Peyer's patch (tissue), 4 donors: ENCODE data around the gene THUMPD2. TPM values are rescaled to one million over a fixed set of nuclear protein-coding genes. Genes with fewer than 3 reads are reported as not detected.
"Not testable (repeated sequence)": the region's sequence is repeated elsewhere in the genome, so short reads cannot be mapped to it uniquely, and the experiment has no call there.

Experiments used
- DNase-seq, 3 donors: peaks; one replicate each; pipeline ENCODE4 v3.0.0-alpha.2; 2017 to 2019
- H3K27ac ChIP-seq, 4 donors: fragments of 200-600 bp; sonication (generic); one replicate each; pipeline ENCODE4 v1.5.1; 2016 to 2019
- H3K27me3 ChIP-seq, 2 donors: fragments of 200-600 bp; sonication (generic); one replicate each; pipeline ENCODE4 v1.5.1; 2019
- H3K36me3 ChIP-seq, 3 donors: fragments of 200-600 bp; sonication (generic); one replicate each; pipeline ENCODE4 v1.5.1; 2016 to 2019
- H3K4me1 ChIP-seq, 4 donors: fragments of 200-600 bp; sonication (generic); one replicate each; pipeline ENCODE4 v1.5.1; 2016 to 2019
- H3K4me3 ChIP-seq, 4 donors: fragments of 200-600 bp; sonication (generic); 1 replicate in 3 of 4; 2 replicates in 1 of 4; pipeline ENCODE4 v1.5.1; 2016 to 2019; ENCODE audit warnings: mild to moderate bottlenecking in 1 of 4
- H3K9me3 ChIP-seq, 4 donors: fragments of 200-600 bp; sonication (generic); one replicate each; pipeline ENCODE4 v1.5.1; 2016 to 2019; ENCODE audit warnings: mild to moderate bottlenecking in 1 of 4
- POLR2A ChIP-seq, 2 donors: fragments of 450-650 bp; IDR thresholded peaks; one replicate each; pipeline ENCODE4 v1.5.1; 2017; ENCODE audit warnings: antibody characterized with exemption in 2 of 2, mild to moderate bottlenecking in 2 of 2, moderate library complexity in 2 of 2
- total RNA-seq, 4 donors: library from RNA; depleted of rRNA; stranded (reverse); fragments of >200 nt; gene quantifications; one replicate each; pipeline ENCODE4 v1.1.0, GENCODE V29; 2016
- TF ChIP-seq, protein P1 (sequence below), 6 experiments: fragments of 450-650 bp in 4 of 6; fragments of 200-600 bp in 2 of 6; sonication (generic) in 1 of 6; IDR thresholded peaks; one replicate each; pipeline ENCODE4 v1.5.1; 2017 to 2019; ENCODE audit warnings: antibody characterized with exemption in 6 of 6, mild to moderate bottlenecking in 3 of 6, moderate library complexity in 1 of 6

Gene THUMPD2
- total RNA-seq, 4 donors from 2014 or later: 14.2 to 19.8 (median 16.0) TPM

DNA sequence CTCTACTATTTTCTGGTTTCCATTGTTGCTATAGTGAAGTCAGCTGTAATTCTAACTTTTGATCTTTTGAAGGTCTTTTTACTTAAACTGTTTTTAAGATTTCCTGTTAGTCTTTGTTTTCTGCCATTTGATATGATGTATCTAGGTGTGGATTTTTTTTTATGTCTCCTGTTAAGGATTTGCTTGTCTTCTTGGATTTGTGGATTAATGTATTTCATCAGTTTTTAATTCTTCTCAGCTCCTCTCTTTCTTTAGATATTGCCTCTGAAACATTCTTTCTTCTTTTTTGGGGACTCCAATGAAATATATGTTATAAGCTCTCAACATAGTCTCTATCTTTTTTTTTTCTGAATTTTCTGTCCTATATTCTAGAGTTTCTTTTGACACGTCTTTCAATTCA, 24.8 kb upstream of the THUMPD2 start:
- DNase-seq: no peak
- no peaks in the 10 kb centered on the region for H3K9me3 ChIP-seq
- no peaks in the 10 kb centered on the region for H3K4me1 ChIP-seq
- no peak overlapping the region for H3K27ac ChIP-seq
- H3K36me3 ChIP-seq: no peaks in the 10 kb centered on the region
- no peaks in the 10 kb centered on the region for H3K27me3 ChIP-seq
- TF ChIP-seq POLR2A (IDR thresholded peaks at IDR 0.05): no peak
- TF ChIP-seq, protein P1, sequence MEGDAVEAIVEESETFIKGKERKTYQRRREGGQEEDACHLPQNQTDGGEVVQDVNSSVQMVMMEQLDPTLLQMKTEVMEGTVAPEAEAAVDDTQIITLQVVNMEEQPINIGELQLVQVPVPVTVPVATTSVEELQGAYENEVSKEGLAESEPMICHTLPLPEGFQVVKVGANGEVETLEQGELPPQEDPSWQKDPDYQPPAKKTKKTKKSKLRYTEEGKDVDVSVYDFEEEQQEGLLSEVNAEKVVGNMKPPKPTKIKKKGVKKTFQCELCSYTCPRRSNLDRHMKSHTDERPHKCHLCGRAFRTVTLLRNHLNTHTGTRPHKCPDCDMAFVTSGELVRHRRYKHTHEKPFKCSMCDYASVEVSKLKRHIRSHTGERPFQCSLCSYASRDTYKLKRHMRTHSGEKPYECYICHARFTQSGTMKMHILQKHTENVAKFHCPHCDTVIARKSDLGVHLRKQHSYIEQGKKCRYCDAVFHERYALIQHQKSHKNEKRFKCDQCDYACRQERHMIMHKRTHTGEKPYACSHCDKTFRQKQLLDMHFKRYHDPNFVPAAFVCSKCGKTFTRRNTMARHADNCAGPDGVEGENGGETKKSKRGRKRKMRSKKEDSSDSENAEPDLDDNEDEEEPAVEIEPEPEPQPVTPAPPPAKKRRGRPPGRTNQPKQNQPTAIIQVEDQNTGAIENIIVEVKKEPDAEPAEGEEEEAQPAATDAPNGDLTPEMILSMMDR (IDR thresholded peaks at IDR 0.05): no peak
- no peak overlapping the region for H3K4me3 ChIP-seq

DNA sequence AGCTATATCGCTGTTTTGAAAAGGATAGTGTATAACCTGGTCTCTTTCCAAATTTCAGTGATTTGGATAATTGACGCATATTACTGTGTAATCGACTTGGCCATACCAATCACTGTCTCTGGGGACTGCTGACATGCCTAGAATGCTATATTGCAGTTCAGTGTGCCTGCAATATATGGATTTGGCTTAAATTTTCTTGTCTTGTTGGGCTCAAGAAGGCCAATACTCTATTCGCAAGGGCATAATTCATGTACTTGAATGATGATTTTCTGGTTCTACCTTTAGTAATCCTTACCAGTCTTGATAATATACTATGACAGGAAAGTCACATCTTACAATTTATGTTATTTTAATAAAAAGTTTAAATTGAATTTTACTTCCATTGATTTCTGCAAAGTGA, 21.7 kb upstream of the THUMPD2 start:
- Histone ChIP-seq H3K27ac (no peak overlapping the region), H3K4me1 (no peaks in the 10 kb centered on the region), H3K9me3 (no peaks in the 10 kb centered on the region), H3K4me3 (no peak overlapping the region), H3K36me3 (no peaks in the 10 kb centered on the region), H3K27me3 (no peaks in the 10 kb centered on the region)
- no peak for DNase-seq
- no peak for TF ChIP-seq POLR2A (IDR thresholded peaks at IDR 0.05)
- TF ChIP-seq, protein P1 (IDR thresholded peaks at IDR 0.05): no peak

DNA sequence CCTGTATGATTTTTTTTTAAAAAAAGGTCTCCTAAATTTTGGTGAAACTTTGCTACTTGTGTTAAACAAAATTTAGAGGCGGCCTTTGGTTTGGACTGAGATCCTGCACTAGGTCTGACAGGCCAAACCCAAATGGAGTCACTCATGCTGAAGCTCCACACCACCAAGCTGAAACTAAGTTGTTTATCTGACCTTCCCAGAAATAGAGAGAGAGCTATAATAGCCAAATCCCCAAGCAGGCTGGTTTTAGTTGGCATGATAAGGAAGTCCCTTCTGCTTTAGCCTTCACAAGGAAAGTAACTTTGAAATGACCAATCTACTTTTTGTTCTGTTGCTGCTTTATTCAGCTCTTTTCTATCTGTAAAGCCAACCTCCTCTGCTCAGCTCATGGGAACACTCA, 17.1 kb upstream of the THUMPD2 start:
- H3K27me3 ChIP-seq: no peaks in the 10 kb centered on the region
- H3K36me3 ChIP-seq: no peaks in the 10 kb centered on the region
- H3K27ac ChIP-seq: no peak overlapping the region
- DNase-seq: no peak
- TF ChIP-seq, protein P1 (IDR thresholded peaks at IDR 0.05): no peak
- TF ChIP-seq POLR2A (IDR thresholded peaks at IDR 0.05): no peak
- no peaks in the 10 kb centered on the region for H3K4me1 ChIP-seq
- H3K4me3 ChIP-seq: no peak overlapping the region
- no peaks in the 10 kb centered on the region for H3K9me3 ChIP-seq

DNA sequence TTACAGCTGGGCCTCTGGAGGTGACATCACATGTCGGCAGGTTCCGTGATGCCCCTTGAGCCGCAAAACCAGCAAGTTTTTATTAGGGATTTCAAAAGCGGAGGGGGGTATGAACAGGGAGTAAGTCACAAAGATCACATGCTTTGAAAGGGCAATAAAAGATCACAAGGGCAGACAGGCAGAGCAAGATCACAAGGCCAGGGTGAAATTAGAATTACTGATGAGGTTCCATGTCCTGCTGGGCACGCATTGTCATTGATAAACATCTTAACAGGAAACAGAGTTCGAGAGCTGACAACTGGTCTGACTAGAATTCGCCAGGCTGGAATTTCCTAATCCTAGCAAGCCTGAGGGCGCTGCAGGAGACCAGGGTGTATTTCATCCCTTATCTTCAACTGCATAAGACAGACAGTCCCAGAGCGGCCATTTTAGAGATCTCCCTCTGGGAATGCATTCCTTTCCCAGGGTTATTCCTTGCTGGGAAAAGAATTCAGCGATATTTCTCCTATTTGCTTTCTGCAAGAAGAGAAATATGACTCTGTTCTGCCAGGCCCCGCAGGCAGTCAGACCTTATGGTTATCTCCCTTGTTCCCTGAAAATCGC, 11.3 kb upstream of the THUMPD2 start:
- not testable (repeated sequence) for H3K27ac ChIP-seq, H3K4me3 ChIP-seq, H3K4me1 ChIP-seq, H3K9me3 ChIP-seq, H3K36me3 ChIP-seq, H3K27me3 ChIP-seq, DNase-seq

DNA sequence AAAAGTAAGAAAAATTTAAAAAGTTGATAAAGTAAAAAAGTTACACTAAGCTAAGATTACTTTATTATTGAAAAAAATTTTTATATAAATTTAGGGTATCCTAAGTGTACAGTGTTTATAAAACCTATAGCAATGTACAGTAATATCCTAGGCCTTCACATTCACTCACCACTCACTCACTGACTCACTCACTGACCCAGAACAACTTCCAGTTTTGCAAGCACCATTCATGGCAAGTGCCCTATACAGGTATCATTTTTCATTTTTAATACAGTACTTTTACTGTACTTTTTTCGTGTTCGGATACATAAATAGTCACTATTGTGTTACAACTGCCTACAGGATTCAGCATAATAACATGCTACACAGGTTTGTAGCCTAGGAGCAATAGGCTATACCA, 8.9 kb upstream of the THUMPD2 start:
- no peaks in the 10 kb centered on the region for H3K36me3 ChIP-seq
- no peaks in the 10 kb centered on the region for H3K9me3 ChIP-seq
- H3K27ac ChIP-seq: no peak overlapping the region
- H3K4me1 ChIP-seq: no peaks in the 10 kb centered on the region
- no peak overlapping the region for H3K4me3 ChIP-seq
- DNase-seq: no peak
- TF ChIP-seq POLR2A (IDR thresholded peaks at IDR 0.05): no peak
- TF ChIP-seq, protein P1 (IDR thresholded peaks at IDR 0.05): no peak
- no peaks in the 10 kb centered on the region for H3K27me3 ChIP-seq

DNA sequence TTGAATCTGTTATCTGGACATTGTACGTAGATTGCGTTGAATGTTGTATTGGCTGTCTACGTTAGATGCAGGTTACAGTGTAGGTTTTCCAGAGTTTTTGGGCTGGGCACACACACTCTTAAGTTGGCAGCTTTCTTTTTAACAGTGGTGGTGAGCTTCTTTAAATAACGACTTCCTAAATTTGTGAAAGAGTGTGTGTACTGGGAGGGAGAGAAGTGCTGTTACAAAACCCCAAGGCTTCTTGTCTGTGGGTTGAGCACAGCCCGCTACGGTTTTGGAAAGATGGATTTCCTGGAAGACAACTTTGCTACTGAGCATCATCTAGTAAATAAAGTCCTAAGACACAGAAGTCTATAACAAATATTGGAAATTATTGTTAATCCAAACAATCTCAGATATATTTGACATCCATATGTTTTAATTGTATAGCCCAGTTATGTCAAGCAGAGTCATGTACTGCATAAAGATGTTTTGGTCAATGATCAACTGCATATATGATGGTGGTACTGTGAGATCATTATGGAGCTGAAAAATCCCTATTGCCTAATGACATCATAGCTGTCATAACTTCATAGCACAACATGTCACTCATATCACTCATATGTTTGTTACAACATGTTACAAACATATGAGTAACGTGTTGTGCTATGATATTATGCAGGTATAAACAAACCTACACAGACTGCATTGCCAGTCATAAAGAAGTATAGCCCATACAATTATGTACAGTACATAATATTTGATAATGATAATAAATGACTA, 7.9 kb upstream of the THUMPD2 start:
- no peaks in the 10 kb centered on the region for H3K36me3 ChIP-seq
- no peaks in the 10 kb centered on the region for H3K4me1 ChIP-seq
- TF ChIP-seq POLR2A (IDR thresholded peaks at IDR 0.05): no peak
- TF ChIP-seq, protein P1 (IDR thresholded peaks at IDR 0.05): no peak
- no peak overlapping the region for H3K4me3 ChIP-seq
- no peaks in the 10 kb centered on the region for H3K9me3 ChIP-seq
- no peak for DNase-seq
- H3K27me3 ChIP-seq: no peaks in the 10 kb centered on the region
- H3K27ac ChIP-seq: no peak overlapping the region
